ENCODE data around the gene LIPG. TPM values are rescaled to one million over a fixed set of nuclear protein-coding genes. Genes with fewer than 3 reads are reported as not detected.

LIPG gene
- total RNA-seq, 1 donor from 2014 or later, result 138 TPM

- no peak for DNase-seq (ENCODE audit: low spot score)
Measured at GRCh38 chr18:49638209-49638785, 76.4 kb downstream of the LIPG start.

- peak; percentile 88 for DNase-seq (ENCODE audit: low spot score)
Measured at GRCh38 chr18:49638891-49639557, 77.2 kb downstream of the LIPG start.

GRCh38 chr18:49639643-49640391 is 78.0 kb downstream of the LIPG start:
- DNase-seq (ENCODE audit: low spot score), result peak; percentile 44

- no peak for DNase-seq (ENCODE audit: low spot score)
Measured at GRCh38 chr18:49640741-49641140, 78.9 kb downstream of the LIPG start.

GRCh38 chr18:49645196-49645595 is 83.3 kb downstream of the LIPG start:
- DNase-seq (ENCODE audit: low spot score), result no peak

GRCh38 chr18:49645841-49646351 is 84.0 kb downstream of the LIPG start:
- DNase-seq (ENCODE audit: low spot score), result no peak

GRCh38 chr18:49646873-49647272 is 85.0 kb downstream of the LIPG start:
- no peak for DNase-seq (ENCODE audit: low spot score)

- DNase-seq (ENCODE audit: low spot score), result no peak
Measured at GRCh38 chr18:49647496-49648168, 85.8 kb downstream of the LIPG start.

- no peak for DNase-seq (ENCODE audit: low spot score)
Measured at GRCh38 chr18:49648326-49648725, 86.5 kb downstream of the LIPG start.

Other genes starting within 250 kb of the LIPG start
- gene DYM, start 101.4 kb upstream of the LIPG start, total RNA-seq, result 67.5 TPM
- gene C18orf32, start 74.8 kb upstream of the LIPG start, total RNA-seq, result 81.9 TPM
- 1,108 TPM for gene RPL17, start 69.6 kb upstream of the LIPG start, total RNA-seq

Data from mucosa of gallbladder (tissue), 1 donor.